Transverse colon (tissue), 4 donors: ENCODE results near the gene GSC2.

Experiments used
- POLR2AphosphoS5 ChIP-seq, 3 donors: sonication (generic); formaldehyde crosslinking; IDR thresholded peaks; one replicate each; pipeline ENCODE4 v1.6.1; 2016; ENCODE audit warnings: antibody characterized with exemption in 3 of 3
- TF ChIP-seq, protein P1 (sequence below), 5 experiments: fragments of 200-600 bp in 3 of 5; fragments of 450-650 bp in 2 of 5; sonication (generic) in 3 of 5; IDR thresholded peaks; 1 replicate in 2 of 5; 2 replicates in 3 of 5; pipeline ENCODE4 v1.5.1; 2016 to 2017; ENCODE audit warnings: antibody characterized with exemption in 5 of 5, inconsistent platforms in 3 of 5, mild to moderate bottlenecking in 2 of 5, moderate library complexity in 1 of 5

DNA sequence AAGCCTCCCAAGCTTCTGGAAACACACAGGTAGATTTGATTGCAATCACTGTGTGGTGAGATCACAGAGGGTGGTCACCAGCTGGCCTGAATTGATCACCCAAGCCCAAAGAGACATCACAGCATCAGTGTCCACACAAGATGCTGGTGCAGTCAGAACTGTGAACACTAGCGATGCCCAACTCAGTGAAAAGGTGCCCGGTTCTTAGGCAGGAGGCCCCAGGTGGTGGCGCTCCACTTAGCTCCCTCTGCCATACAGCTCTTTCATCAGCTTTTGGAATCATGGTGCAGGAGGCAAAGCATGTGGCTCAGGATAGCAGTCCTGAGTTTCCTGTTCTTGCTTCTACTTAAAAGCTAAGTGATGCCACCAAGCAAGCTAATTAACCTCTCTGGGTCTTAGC is 39.0 kb downstream of the GSC2 start:
- TF ChIP-seq, protein P1, sequence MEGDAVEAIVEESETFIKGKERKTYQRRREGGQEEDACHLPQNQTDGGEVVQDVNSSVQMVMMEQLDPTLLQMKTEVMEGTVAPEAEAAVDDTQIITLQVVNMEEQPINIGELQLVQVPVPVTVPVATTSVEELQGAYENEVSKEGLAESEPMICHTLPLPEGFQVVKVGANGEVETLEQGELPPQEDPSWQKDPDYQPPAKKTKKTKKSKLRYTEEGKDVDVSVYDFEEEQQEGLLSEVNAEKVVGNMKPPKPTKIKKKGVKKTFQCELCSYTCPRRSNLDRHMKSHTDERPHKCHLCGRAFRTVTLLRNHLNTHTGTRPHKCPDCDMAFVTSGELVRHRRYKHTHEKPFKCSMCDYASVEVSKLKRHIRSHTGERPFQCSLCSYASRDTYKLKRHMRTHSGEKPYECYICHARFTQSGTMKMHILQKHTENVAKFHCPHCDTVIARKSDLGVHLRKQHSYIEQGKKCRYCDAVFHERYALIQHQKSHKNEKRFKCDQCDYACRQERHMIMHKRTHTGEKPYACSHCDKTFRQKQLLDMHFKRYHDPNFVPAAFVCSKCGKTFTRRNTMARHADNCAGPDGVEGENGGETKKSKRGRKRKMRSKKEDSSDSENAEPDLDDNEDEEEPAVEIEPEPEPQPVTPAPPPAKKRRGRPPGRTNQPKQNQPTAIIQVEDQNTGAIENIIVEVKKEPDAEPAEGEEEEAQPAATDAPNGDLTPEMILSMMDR (IDR thresholded peaks at IDR 0.05): no peak
- no peak for TF ChIP-seq POLR2AphosphoS5 (IDR thresholded peaks at IDR 0.05)
